Measurements from ENCODE around the gene SMYD4.
A peak's percentile ranks its signal among the peaks of the same experiment; 100 is the strongest.
"Not testable (repeated sequence)": the region's sequence is repeated elsewhere in the genome, so short reads cannot be mapped to it uniquely, and the experiment has no call there.

DNA sequence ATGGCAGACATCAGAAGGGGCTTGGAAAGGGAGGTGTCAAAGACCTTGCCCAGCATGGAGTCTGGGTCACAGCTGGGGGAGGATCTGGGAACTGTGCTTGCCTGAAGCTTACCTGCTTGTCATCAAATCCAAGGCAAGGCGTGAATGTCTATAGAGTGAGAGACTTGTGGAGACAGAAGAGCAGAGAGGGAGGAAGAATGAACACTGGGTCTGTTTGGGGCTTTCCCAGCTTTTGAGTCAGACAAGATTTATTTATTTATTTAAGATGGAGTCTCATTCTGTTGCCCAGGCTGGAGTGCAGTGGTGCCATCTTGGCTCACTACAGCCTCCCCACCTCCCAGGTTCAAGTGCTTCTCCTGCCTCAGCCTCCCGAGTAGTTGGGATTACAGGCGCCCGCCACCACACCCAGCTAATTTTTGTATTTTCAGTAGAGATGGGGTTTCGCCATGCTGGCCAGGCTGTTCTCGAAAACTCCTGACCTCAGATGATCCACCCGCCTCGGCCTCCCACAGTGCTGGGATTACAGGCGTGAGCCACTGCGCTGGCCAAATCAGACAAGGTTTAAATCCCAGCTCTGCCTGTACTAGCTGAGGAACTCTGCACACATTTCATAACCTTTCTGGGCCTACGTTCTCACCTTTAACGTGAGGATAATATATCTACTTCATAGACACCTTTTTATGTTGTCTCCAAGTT, 56.6 kb downstream of the SMYD4 start:
- TF ChIP-seq, protein P1, sequence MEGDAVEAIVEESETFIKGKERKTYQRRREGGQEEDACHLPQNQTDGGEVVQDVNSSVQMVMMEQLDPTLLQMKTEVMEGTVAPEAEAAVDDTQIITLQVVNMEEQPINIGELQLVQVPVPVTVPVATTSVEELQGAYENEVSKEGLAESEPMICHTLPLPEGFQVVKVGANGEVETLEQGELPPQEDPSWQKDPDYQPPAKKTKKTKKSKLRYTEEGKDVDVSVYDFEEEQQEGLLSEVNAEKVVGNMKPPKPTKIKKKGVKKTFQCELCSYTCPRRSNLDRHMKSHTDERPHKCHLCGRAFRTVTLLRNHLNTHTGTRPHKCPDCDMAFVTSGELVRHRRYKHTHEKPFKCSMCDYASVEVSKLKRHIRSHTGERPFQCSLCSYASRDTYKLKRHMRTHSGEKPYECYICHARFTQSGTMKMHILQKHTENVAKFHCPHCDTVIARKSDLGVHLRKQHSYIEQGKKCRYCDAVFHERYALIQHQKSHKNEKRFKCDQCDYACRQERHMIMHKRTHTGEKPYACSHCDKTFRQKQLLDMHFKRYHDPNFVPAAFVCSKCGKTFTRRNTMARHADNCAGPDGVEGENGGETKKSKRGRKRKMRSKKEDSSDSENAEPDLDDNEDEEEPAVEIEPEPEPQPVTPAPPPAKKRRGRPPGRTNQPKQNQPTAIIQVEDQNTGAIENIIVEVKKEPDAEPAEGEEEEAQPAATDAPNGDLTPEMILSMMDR (IDR thresholded peaks at IDR 0.05) = not testable (repeated sequence)
- peak in 1 of 2 donors; percentile 43 for TF ChIP-seq EP300 (IDR thresholded peaks at IDR 0.05)

Measured in tibial nerve (tissue), 4 donors.